Neural cell (in vitro differentiated cells): ENCODE results near the gene INO80E. TPM values are rescaled to one million over a fixed set of nuclear protein-coding genes. Genes with fewer than 3 reads are reported as not detected.

ENCODE experiments used
- H2AFZ ChIP-seq: fragments of 200-600, 300-800 bp; sonication (generic), shearing (Covaris generic); 2 replicates; pipeline ENCODE4 v1.6.0; 2014; ENCODE audit warnings: low read depth, mild to moderate bottlenecking, antibody characterized with exemption, low read length, moderate library complexity
- H3F3A ChIP-seq: fragments of 200-600 bp; shearing (Covaris generic); 2 replicates; pipeline ENCODE4 v1.6.1; 2016; ENCODE audit warnings: mild to moderate bottlenecking, moderate library complexity, mixed read lengths, antibody characterized with exemption, low read length; ENCODE audit not compliant: insufficient read depth, poor library complexity, severe bottlenecking
- H3K27ac ChIP-seq: fragments of 200-600, 300-800 bp; sonication (generic), shearing (Covaris generic); 2 replicates; pipeline ENCODE4 v1.5.1; 2014; ENCODE audit warnings: mild to moderate bottlenecking, low read length, moderate library complexity
- H3K27me3 ChIP-seq: fragments of 300-800, 200-600 bp; sonication (generic), shearing (Covaris generic); 2 replicates; pipeline ENCODE4 v1.6.0; 2014; ENCODE audit warnings: mild to moderate bottlenecking, low read depth, low read length, moderate library complexity; ENCODE audit not compliant: insufficient read depth
- H3K36me3 ChIP-seq: fragments of 300-800, 200-600 bp; sonication (generic), shearing (Covaris generic); 2 replicates; pipeline ENCODE4 v1.5.1; 2014; ENCODE audit warnings: mild to moderate bottlenecking, antibody characterized with exemption, low read length, moderate library complexity; ENCODE audit not compliant: insufficient read depth
- H3K4me2 ChIP-seq: fragments of 300-800, 200-600 bp; sonication (generic), shearing (Covaris generic); 2 replicates; pipeline ENCODE4 v1.6.0; 2014; ENCODE audit warnings: mild to moderate bottlenecking, low read length
- H3K4me3 ChIP-seq: fragments of 300-800, 200-600 bp; sonication (generic), shearing (Covaris generic); 2 replicates; pipeline ENCODE4 v1.5.1; 2014; ENCODE audit warnings: mild to moderate bottlenecking, low read length, moderate library complexity
- H3K79me2 ChIP-seq: fragments of 200-600 bp; shearing (Covaris generic); replicated peaks from 2 replicates; pipeline ENCODE4 v1.6.0; 2014; ENCODE audit warnings: mild to moderate bottlenecking, low read length, moderate library complexity; ENCODE audit not compliant: insufficient read depth
- H3K9ac ChIP-seq: fragments of 300-800, 200-600 bp; sonication (generic), shearing (Covaris generic); 2 replicates; pipeline ENCODE4 v1.6.1; 2016; ENCODE audit warnings: mild to moderate bottlenecking, low read length, mixed read lengths
- H3K9me2 ChIP-seq: fragments of 200-600 bp; shearing (Covaris generic); 2 replicates; pipeline ENCODE4 v1.6.1; 2016; ENCODE audit warnings: mild to moderate bottlenecking, low read length, mixed read lengths; ENCODE audit not compliant: insufficient read depth
- H3K9me3 ChIP-seq: fragments of 200-600, 300-800 bp; sonication (generic), shearing (Covaris generic); 2 replicates; pipeline ENCODE4 v1.6.1; 2016; ENCODE audit warnings: mild to moderate bottlenecking, mixed run types, low read length, moderate library complexity, mixed read lengths
- H4K20me1 ChIP-seq: fragments of 200-600 bp; shearing (Covaris generic); 2 replicates; pipeline ENCODE4 v1.6.1; 2016; ENCODE audit warnings: mild to moderate bottlenecking, mixed run types; ENCODE audit not compliant: insufficient read depth
- CTCF ChIP-seq: fragments of 450-650 bp; IDR thresholded peaks from 2 replicates; pipeline ENCODE4 v1.5.1; 2014; ENCODE audit warnings: antibody characterized with exemption, mild to moderate bottlenecking, moderate library complexity; ENCODE audit not compliant: poor library complexity, severe bottlenecking
- EP300 ChIP-seq: fragments of 450-650 bp; conservative IDR thresholded peaks from 2 replicates; pipeline ENCODE4 v1.6.1; 2014; ENCODE audit warnings: antibody characterized with exemption, mild to moderate bottlenecking, moderate library complexity; ENCODE audit not compliant: poor library complexity, severe bottlenecking
- EZH2 ChIP-seq: fragments of 200-600, 300-800 bp; shearing (Covaris generic), sonication (generic); IDR thresholded peaks from 2 replicates; pipeline ENCODE4 v1.6.1; 2014; ENCODE audit warnings: antibody characterized with exemption, low read length, borderline replicate concordance, mild to moderate bottlenecking; ENCODE audit not compliant: insufficient read depth, poor library complexity, severe bottlenecking
- MXI1 ChIP-seq: fragments of 450-650 bp; conservative IDR thresholded peaks from 2 replicates; pipeline ENCODE4 v1.6.1; 2014; ENCODE audit warnings: antibody characterized with exemption, mild to moderate bottlenecking; ENCODE audit not compliant: poor library complexity, severe bottlenecking
- POLR2AphosphoS5 ChIP-seq: IDR thresholded peaks from 2 replicates; pipeline ENCODE4 v1.6.1; 2012
- RAD21 ChIP-seq: fragments of 450-650 bp; conservative IDR thresholded peaks from 2 replicates; pipeline ENCODE4 v1.6.1; 2014; ENCODE audit warnings: antibody characterized with exemption, mild to moderate bottlenecking, moderate library complexity
- REST ChIP-seq: IDR thresholded peaks from 2 replicates; pipeline ENCODE4 v1.6.1; 2012; ENCODE audit warnings: borderline replicate concordance
- SMC3 ChIP-seq: fragments of 450-650 bp; conservative IDR thresholded peaks from 2 replicates; pipeline ENCODE4 v1.6.1; 2014; ENCODE audit warnings: antibody characterized with exemption, mild to moderate bottlenecking, moderate library complexity; ENCODE audit not compliant: poor library complexity
- TAF1 ChIP-seq: IDR thresholded peaks from 2 replicates; pipeline ENCODE4 v1.6.1; 2012; ENCODE audit warnings: low read depth
- polyA plus RNA-seq: library from polyadenylated mRNA; depleted of rRNA; stranded (reverse); fragments of >200 nt; gene quantifications from 2 replicates; pipeline ENCODE4 v1.2.3, GENCODE V29; 2014

Gene INO80E
- polyA plus RNA-seq, 1 donor from 2014 or later = 130 TPM

GRCh38 chr16:29975811-29976511 lies 20.1 kb upstream of the INO80E start:
- no peaks in the 10 kb centered on the region for H3K9me2 ChIP-seq
- no peak for TF ChIP-seq RAD21
- peaks cover 41% of the 10 kb centered on the region for H3K79me2 ChIP-seq
- H2AFZ ChIP-seq = no peak overlapping the region
- H3K9me3 ChIP-seq = no peaks in the 10 kb centered on the region
- H3K27ac ChIP-seq = peak overlapping the region; percentile 2
- peaks cover 12% of the 10 kb centered on the region for H4K20me1 ChIP-seq
- H3K27me3 ChIP-seq = no peaks in the 10 kb centered on the region
- H3K4me3 ChIP-seq = peak overlapping the region; percentile 99
- no peaks in the 10 kb centered on the region for H3K36me3 ChIP-seq
- H3F3A ChIP-seq = no peaks in the 10 kb centered on the region
- H3K4me2 ChIP-seq = peak overlapping the region; percentile 92
- peak overlapping the region; percentile 98 for H3K9ac ChIP-seq

- Histone ChIP-seq H3K36me3 (no peaks in the 10 kb centered on the region), H3K9ac (peak overlapping the region; percentile 98), H3F3A (no peaks in the 10 kb centered on the region), H3K9me2 (no peaks in the 10 kb centered on the region), H3K4me3 (peak overlapping the region; percentile 99), H3K79me2 (peaks cover 41% of the 10 kb centered on the region), H4K20me1 (peaks cover 12% of the 10 kb centered on the region), H3K4me2 (no peak overlapping the region), H3K9me3 (no peaks in the 10 kb centered on the region), H3K27me3 (no peaks in the 10 kb centered on the region), H2AFZ (no peak overlapping the region), H3K27ac (no peak overlapping the region)
- no peak for TF ChIP-seq SMC3
- TF ChIP-seq MXI1 = no peak
- TF ChIP-seq EP300 = no peak
- TF ChIP-seq TAF1 = no peak
- no peak for TF ChIP-seq POLR2AphosphoS5
- TF ChIP-seq REST = no peak
- TF ChIP-seq RAD21 = no peak
- TF ChIP-seq EZH2 = no peak
- TF ChIP-seq CTCF = no peak
These were observed 18.8 kb upstream of the INO80E start for GRCh38 chr16:29977063-29977825.
